Measurements from ENCODE around the gene NTMT2.
A peak's percentile ranks its signal among the peaks of the same experiment; 100 is the strongest.

The NTMT2 gene

DNA sequence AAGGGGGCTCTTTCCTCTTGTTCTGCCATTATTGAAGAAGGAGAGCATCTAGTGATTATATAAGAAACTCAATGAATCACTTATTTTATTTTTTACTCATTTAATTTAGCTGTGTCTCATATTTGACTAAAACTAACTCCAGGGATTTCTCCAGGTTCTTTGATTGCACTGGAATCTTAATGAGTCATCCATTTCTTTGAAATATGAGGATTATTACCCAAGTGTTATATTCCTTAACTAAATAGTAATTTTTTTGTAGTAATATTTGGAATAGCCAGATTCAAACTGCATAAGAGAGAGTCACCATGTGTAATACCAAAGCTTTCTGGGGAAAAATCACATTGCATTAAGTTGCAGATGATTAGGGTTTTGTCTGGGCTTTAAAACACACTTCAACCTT, 59.5 kb downstream of the NTMT2 start:
- no peaks in the 10 kb centered on the region for H3K27me3 ChIP-seq (ENCODE audit: insufficient read depth, low read length, poor library complexity, severe bottlenecking)
- no peaks in the 10 kb centered on the region for H3F3A ChIP-seq (ENCODE audit: low read depth)
- H3K4me2 ChIP-seq (ENCODE audit: low read depth, low read length, poor library complexity, severe bottlenecking), result no peak overlapping the region
- no peak overlapping the region for H3K4me3 ChIP-seq (ENCODE audit: low read length, poor library complexity, severe bottlenecking)
- no peaks in the 10 kb centered on the region for H4K20me1 ChIP-seq (ENCODE audit: insufficient read depth, low read length, poor library complexity, severe bottlenecking)
- no peaks in the 10 kb centered on the region for H3K9me3 ChIP-seq (ENCODE audit: insufficient read depth, low read depth, low read length)
- H2AFZ ChIP-seq (ENCODE audit: low read length), result peak overlapping the region; percentile 74; the same call in 1 of the 2 replicates
- H3K9ac ChIP-seq (ENCODE audit: low read depth, low read length, poor library complexity, severe bottlenecking), result no peak overlapping the region
- H3K9me2 ChIP-seq (replicated peaks; ENCODE audit: low read depth, low read length), result no peaks in the 10 kb centered on the region
- H3K79me2 ChIP-seq (ENCODE audit: insufficient read depth, low read length), result no peaks in the 10 kb centered on the region
- TF ChIP-seq, protein P1, sequence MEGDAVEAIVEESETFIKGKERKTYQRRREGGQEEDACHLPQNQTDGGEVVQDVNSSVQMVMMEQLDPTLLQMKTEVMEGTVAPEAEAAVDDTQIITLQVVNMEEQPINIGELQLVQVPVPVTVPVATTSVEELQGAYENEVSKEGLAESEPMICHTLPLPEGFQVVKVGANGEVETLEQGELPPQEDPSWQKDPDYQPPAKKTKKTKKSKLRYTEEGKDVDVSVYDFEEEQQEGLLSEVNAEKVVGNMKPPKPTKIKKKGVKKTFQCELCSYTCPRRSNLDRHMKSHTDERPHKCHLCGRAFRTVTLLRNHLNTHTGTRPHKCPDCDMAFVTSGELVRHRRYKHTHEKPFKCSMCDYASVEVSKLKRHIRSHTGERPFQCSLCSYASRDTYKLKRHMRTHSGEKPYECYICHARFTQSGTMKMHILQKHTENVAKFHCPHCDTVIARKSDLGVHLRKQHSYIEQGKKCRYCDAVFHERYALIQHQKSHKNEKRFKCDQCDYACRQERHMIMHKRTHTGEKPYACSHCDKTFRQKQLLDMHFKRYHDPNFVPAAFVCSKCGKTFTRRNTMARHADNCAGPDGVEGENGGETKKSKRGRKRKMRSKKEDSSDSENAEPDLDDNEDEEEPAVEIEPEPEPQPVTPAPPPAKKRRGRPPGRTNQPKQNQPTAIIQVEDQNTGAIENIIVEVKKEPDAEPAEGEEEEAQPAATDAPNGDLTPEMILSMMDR (conservative IDR thresholded peaks at IDR 0.05; ENCODE audit: low read length), result no peak
- TF ChIP-seq EZH2phosphoT487 (IDR thresholded peaks at IDR 0.05; ENCODE audit: borderline replicate concordance), result no peak
- no peaks in the 10 kb centered on the region for H3K36me3 ChIP-seq (ENCODE audit: insufficient read depth, low read length)
- H3K4me1 ChIP-seq (ENCODE audit: insufficient read depth, low read length, poor library complexity, severe bottlenecking), result peaks cover 3% of the 10 kb centered on the region

DNA sequence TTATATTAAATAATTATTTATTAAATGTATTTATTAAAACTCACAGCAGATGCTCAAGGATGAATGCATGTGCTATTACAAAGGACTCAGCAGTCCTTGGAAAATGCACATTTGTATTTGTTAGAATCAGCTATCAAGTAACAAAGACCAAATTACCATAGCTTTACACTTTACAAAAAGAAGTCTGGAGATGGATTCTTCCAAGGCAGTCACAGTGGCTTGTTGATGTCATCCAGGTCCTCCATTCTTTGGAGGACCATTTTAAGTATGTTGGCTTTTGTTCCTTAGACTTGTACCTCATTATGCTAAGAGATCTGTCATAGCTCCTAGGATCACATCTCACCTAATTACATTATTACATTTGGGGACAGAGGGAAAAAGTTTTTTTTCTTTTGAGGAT, 63.4 kb downstream of the NTMT2 start:
- H3K9ac ChIP-seq (ENCODE audit: low read depth, low read length, poor library complexity, severe bottlenecking), result no peak overlapping the region
- no peaks in the 10 kb centered on the region for H3K9me3 ChIP-seq (ENCODE audit: insufficient read depth, low read depth, low read length)
- H2AFZ ChIP-seq (ENCODE audit: low read length), result no peak overlapping the region
- no peak overlapping the region for H3K4me2 ChIP-seq (ENCODE audit: low read depth, low read length, poor library complexity, severe bottlenecking)
- TF ChIP-seq, protein P1 (conservative IDR thresholded peaks at IDR 0.05; ENCODE audit: low read length), result no peak
- TF ChIP-seq EZH2phosphoT487 (IDR thresholded peaks at IDR 0.05; ENCODE audit: borderline replicate concordance), result no peak
- H3K36me3 ChIP-seq (ENCODE audit: insufficient read depth, low read length), result no peaks in the 10 kb centered on the region
- H3F3A ChIP-seq (ENCODE audit: low read depth), result no peaks in the 10 kb centered on the region
- no peaks in the 10 kb centered on the region for H3K27me3 ChIP-seq (ENCODE audit: insufficient read depth, low read length, poor library complexity, severe bottlenecking)
- H3K79me2 ChIP-seq (ENCODE audit: insufficient read depth, low read length), result no peaks in the 10 kb centered on the region
- H3K4me1 ChIP-seq (ENCODE audit: insufficient read depth, low read length, poor library complexity, severe bottlenecking), result no peaks in the 10 kb centered on the region
- no peaks in the 10 kb centered on the region for H3K9me2 ChIP-seq (replicated peaks; ENCODE audit: low read depth, low read length)
- H4K20me1 ChIP-seq (ENCODE audit: insufficient read depth, low read length, poor library complexity, severe bottlenecking), result no peaks in the 10 kb centered on the region
- no peak overlapping the region for H3K4me3 ChIP-seq (ENCODE audit: low read length, poor library complexity, severe bottlenecking)

DNA sequence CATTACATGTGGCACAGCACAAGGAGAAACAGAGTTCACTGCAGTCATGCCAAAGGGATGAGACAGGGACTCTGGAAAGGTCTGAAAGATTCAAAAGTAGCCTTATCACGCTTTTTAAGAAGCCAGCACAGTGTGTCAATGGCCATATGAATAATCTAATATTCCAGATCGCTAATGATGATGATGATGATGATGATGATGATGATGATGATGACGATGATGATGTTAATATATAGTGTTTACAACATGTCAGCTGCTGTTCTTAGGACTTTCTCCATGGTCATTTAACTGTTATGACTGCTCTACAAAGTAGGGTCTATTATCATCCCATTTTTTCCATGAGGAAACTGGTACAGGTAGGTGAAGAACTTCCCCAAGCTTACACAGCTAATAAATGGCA, 64.4 kb downstream of the NTMT2 start:
- Histone ChIP-seq H3K27me3 (ENCODE audit: insufficient read depth, low read length, poor library complexity, severe bottlenecking) (no peaks in the 10 kb centered on the region), H3K9me3 (ENCODE audit: insufficient read depth, low read depth, low read length) (no peaks in the 10 kb centered on the region), H2AFZ (ENCODE audit: low read length) (no peak overlapping the region), H3F3A (ENCODE audit: low read depth) (no peaks in the 10 kb centered on the region), H4K20me1 (ENCODE audit: insufficient read depth, low read length, poor library complexity, severe bottlenecking) (no peaks in the 10 kb centered on the region), H3K4me1 (ENCODE audit: insufficient read depth, low read length, poor library complexity, severe bottlenecking) (no peaks in the 10 kb centered on the region), H3K79me2 (ENCODE audit: insufficient read depth, low read length) (no peaks in the 10 kb centered on the region), H3K4me3 (ENCODE audit: low read length, poor library complexity, severe bottlenecking) (no peak overlapping the region), H3K9me2 (replicated peaks; ENCODE audit: low read depth, low read length) (no peaks in the 10 kb centered on the region), H3K4me2 (ENCODE audit: low read depth, low read length, poor library complexity, severe bottlenecking) (no peak overlapping the region), H3K36me3 (ENCODE audit: insufficient read depth, low read length) (no peaks in the 10 kb centered on the region), H3K9ac (ENCODE audit: low read depth, low read length, poor library complexity, severe bottlenecking) (no peak overlapping the region)
- TF ChIP-seq EZH2phosphoT487 (IDR thresholded peaks at IDR 0.05; ENCODE audit: borderline replicate concordance), result no peak
- TF ChIP-seq, protein P1 (conservative IDR thresholded peaks at IDR 0.05; ENCODE audit: low read length), result no peak

Measured in Loucy (cell line).